Measurements from ENCODE around the gene CAP1.

DNA sequence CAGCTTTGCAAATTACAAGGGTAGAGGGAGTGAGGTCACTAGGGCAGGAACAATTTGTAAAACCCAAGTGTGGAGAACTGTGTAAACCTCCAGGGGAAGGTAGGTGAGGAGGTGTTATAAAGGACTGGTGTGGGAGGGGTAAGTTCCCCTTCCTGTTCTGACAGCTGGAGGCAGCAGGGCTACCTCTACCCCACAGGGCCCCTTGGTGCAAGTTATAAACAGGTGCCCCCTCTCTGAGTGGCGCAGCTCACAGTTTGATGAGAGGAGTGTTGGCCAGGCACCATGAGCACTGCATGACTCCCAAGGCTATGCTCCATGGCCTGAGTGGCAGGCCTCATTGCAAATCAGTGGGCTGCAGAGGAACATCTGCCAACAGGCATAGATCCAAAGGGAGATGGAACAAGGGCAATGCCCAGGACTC, 44.5 kb upstream of the CAP1 start:
- TF ChIP-seq, protein P1, sequence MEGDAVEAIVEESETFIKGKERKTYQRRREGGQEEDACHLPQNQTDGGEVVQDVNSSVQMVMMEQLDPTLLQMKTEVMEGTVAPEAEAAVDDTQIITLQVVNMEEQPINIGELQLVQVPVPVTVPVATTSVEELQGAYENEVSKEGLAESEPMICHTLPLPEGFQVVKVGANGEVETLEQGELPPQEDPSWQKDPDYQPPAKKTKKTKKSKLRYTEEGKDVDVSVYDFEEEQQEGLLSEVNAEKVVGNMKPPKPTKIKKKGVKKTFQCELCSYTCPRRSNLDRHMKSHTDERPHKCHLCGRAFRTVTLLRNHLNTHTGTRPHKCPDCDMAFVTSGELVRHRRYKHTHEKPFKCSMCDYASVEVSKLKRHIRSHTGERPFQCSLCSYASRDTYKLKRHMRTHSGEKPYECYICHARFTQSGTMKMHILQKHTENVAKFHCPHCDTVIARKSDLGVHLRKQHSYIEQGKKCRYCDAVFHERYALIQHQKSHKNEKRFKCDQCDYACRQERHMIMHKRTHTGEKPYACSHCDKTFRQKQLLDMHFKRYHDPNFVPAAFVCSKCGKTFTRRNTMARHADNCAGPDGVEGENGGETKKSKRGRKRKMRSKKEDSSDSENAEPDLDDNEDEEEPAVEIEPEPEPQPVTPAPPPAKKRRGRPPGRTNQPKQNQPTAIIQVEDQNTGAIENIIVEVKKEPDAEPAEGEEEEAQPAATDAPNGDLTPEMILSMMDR (IDR thresholded peaks at IDR 0.05): no peak
- TF ChIP-seq POLR2AphosphoS5 (IDR thresholded peaks at IDR 0.05): no peak
- TF ChIP-seq EP300 (IDR thresholded peaks at IDR 0.05): no peak
- TF ChIP-seq POLR2A (IDR thresholded peaks at IDR 0.05): no peak

Measured in upper lobe of left lung (tissue), 4 donors.